Duodenal mucosa (tissue), 2 donors: Measurements from ENCODE around the gene SAMM50.

Experiments used
- H3K27ac ChIP-seq: one replicate; pipeline ENCODE4 v1.7.0; 2013; ENCODE audit warnings: low read depth, low read length
- H3K27me3 ChIP-seq, 2 donors: one replicate each; pipeline ENCODE4 v1.7.0; 2013; ENCODE audit warnings: low read length in 2 of 2, control low read depth in 1 of 2; ENCODE audit not compliant: insufficient read depth in 2 of 2, control insufficient read depth in 1 of 2
- H3K36me3 ChIP-seq, 2 donors: one replicate each; pipeline ENCODE4 v1.7.0; 2013; ENCODE audit warnings: low read length in 2 of 2, control low read depth in 1 of 2; ENCODE audit not compliant: insufficient read depth in 2 of 2, control insufficient read depth in 1 of 2
- H3K4me1 ChIP-seq, 2 donors: one replicate each; pipeline ENCODE4 v1.7.0; 2013; ENCODE audit warnings: low read length in 2 of 2, control low read depth in 1 of 2; ENCODE audit not compliant: insufficient read depth in 2 of 2, control insufficient read depth in 1 of 2
- H3K4me3 ChIP-seq, 2 donors: one replicate each; pipeline ENCODE4 v1.7.0; 2013; ENCODE audit warnings: low read length in 2 of 2, low read depth in 1 of 2
- H3K9ac ChIP-seq, 2 donors: one replicate each; pipeline ENCODE4 v1.7.0; 2013; ENCODE audit warnings: low read length in 2 of 2, low read depth in 1 of 2
- H3K9me3 ChIP-seq, 2 donors: one replicate each; pipeline ENCODE4 v1.7.0; 2013; ENCODE audit warnings: low read length in 2 of 2, control low read depth in 1 of 2; ENCODE audit not compliant: control insufficient read depth in 1 of 2

The SAMM50 gene

DNA sequence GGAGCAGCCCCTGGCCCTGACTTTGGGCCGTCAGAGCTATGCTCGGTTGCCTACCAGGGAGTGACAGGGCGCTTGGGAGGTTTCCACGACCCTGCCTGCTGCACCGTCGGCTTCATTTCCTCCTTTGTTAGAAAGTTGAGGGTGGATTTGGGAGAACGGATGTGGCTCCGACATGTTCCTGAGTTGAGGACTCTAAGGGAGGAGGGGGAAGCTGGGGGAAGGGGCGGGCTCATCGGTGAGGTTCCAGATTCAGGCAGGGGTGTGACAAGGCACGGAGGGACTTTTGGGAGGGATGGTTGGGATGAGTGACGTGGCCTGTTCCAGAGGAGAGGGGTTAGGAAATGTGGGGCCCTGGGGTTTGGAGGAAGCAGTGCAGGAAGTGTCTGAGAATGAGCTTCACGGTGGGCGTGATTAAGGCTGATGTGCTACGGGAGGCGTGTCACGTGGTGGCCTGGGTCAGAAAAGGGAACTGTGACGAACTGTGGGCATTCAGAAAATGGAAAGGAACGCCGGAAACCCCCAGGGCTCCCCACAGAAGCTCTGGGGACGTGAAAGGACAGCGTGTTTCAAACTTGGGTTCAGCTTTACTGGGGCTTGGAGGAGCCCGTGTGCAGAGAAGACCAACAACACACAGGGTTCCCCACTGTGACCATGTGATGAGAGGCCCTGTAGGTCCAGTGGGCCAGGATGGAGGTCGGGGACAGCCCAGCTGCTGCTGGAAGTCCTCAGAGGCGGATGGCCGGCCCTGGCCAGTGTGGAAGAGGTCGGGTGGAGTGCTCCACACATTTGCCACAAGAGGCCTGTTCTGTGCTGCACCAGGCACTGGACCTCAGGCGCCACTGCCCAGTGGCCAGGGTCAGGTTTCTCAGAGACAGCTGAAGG lies 71.6 kb downstream of the SAMM50 start:
- peak overlapping the region; percentile 35 to 58 for H3K9ac ChIP-seq
- H3K4me3 ChIP-seq = peak overlapping the region; percentile 40 to 55
- peak overlapping the region; percentile 85 for H3K27ac ChIP-seq
- H3K9me3 ChIP-seq = no peaks in the 10 kb centered on the region
- H3K27me3 ChIP-seq = peaks cover 0 to 3% of the 10 kb centered on the region in 2 donors
- peaks cover 8 to 22% of the 10 kb centered on the region in 2 donors for H3K4me1 ChIP-seq
- H3K36me3 ChIP-seq = no peaks in the 10 kb centered on the region

DNA sequence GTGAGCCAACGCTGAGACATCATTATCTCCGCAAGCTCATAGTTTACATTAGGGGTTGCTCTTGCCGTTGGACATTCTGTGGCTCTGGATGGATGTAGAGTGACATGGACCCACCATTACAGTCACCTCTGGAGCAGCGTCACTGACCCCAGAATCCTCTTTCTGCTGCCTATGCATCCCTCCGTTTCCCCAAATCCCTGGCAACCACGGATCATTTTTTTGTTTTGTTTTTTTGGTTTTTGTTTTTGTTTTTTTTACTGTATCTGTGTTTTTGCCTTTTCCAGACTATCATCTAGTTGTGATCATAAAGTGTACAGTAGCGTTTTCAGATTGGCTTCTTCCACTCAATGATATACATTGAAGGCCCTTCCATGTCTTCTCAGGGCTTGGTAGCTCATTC lies 72.8 kb downstream of the SAMM50 start:
- Histone ChIP-seq H3K4me3 (no peak overlapping the region), H3K9ac (no peak overlapping the region), H3K4me1 (peaks cover 8 to 22% of the 10 kb centered on the region in 2 donors), H3K27ac (no peak overlapping the region), H3K9me3 (no peaks in the 10 kb centered on the region), H3K27me3 (peaks cover 0 to 3% of the 10 kb centered on the region in 2 donors), H3K36me3 (no peaks in the 10 kb centered on the region)

DNA sequence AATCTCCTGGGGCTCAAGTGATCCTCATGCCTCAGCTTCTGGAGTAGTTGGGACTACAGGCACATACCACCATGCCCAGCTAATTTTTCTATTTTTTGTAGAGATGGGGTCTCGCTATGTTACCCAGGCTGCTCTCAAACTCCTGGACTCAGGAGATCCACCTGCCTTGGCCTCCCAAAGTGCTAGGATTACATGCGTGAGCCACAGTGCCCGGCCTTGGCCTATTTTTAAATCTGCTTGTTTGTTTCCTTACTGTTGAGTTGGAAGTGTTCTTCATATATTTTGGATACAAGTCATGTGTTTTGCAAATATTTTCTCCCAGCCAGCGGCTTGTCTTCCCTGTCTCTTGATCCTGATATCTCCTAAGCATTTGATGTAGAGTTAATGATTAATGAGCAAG lies 73.8 kb downstream of the SAMM50 start:
- Histone ChIP-seq H3K27me3 (no peaks in the 10 kb centered on the region), H3K4me1 (peaks cover 5 to 16% of the 10 kb centered on the region in 2 donors), H3K36me3 (no peaks in the 10 kb centered on the region), H3K27ac (no peak overlapping the region), H3K4me3 (no peak overlapping the region), H3K9me3 (no peaks in the 10 kb centered on the region), H3K9ac (no peak overlapping the region)

DNA sequence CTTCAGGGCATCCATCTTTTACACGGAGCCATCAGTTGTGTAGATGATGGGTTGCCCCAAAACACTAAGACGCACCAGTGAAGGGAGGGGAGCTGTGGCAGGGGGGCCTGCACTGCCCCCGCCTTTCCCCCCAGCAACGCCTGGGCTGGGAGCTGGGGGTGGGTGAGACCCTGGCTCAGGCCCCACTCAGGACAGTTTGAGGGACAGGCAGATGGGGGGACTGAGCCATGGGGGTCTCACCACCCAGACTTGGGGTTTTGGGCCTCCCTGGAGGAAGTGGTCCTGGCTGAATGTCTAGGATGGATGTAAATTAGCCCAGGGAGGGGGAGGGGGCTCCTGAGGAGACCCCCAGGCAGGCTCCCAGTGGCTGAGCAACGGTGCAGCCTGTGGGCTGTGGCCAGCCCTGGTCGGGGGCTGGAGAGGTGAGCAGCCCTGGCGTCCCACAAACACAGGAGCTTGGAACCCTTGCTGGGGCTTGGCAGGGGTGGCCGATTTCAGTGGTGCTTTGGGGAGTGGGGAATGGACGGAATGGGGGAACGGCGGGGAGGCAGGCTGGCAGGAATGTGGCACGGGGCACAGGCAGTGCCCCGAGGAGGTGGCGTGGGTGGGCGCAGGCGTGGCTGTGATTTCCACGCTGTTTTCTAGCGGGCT lies 74.9 kb downstream of the SAMM50 start:
- Histone ChIP-seq H3K36me3 (no peaks in the 10 kb centered on the region), H3K9ac (no peak overlapping the region), H3K27ac (no peak overlapping the region), H3K9me3 (no peaks in the 10 kb centered on the region), H3K4me1 (peaks cover 5 to 14% of the 10 kb centered on the region in 2 donors), H3K27me3 (no peaks in the 10 kb centered on the region), H3K4me3 (no peak overlapping the region)

DNA sequence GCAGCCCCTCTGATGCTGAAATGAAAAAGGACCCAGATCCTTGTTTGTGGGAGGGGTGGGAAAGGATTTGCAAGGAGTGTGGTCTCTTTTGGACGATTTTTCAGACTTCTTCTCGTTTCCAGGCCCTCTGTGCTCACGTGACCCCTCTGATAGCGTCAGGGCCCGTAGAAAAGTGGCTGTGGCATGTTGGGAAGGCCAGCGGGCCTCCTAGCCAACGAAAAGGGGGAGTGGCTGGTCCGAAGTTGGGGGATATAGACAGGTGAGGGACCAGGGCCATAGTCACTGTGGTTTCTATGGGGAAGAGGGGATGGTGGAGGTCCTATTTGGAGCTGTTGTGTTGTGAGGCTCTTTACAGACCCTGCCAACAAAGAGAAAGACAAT lies 75.5 kb downstream of the SAMM50 start:
- Histone ChIP-seq H3K9ac (no peak overlapping the region), H3K4me1 (peaks cover 5 to 11% of the 10 kb centered on the region in 2 donors), H3K27ac (no peak overlapping the region)

DNA sequence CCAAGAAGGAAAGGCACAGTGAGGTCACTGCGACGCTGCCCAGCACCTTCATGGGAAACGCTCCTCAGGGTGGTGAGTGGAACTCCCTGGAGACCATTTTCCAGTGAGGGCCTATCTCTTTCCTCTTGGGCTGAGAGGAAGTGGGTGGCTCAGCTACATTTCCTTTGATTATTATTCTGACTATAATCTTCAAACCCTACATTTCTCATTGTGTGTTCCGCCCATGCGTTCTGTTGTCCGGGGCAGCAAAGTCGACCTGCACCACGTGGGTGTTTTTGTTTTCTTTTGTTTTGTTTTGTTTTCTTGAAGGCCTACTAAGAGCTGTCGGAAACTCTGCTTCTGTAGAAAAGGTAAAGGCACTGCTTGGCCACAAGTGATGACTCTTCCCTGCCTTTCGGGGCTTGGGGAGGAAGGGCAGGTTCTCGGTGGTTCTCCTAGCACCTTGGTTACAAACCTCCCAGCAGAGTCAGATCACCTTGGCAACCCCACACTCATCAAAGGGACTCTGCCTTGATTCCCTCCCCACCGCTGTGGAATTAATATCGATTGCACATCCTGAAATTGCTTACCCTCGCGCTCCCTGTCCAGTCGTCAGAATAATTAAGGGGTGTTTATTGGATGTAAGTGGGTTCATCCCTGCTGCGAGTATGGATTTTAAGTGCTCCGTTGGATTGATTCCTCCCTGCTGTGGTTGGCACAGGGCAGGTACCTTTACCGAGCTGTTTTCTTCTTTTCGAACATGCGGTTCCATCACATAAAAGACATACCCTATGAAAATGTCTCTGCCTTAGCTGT lies 76.1 kb downstream of the SAMM50 start:
- Histone ChIP-seq H3K9ac (no peak overlapping the region), H3K4me3 (no peak overlapping the region), H3K36me3 (no peaks in the 10 kb centered on the region), H3K9me3 (no peaks in the 10 kb centered on the region), H3K4me1 (peaks cover 5 to 9% of the 10 kb centered on the region in 2 donors), H3K27ac (no peak overlapping the region), H3K27me3 (no peaks in the 10 kb centered on the region)

More for the DNA sequence above, 75.5 kb downstream of the SAMM50 start:
- Histone ChIP-seq H3K27me3 (no peaks in the 10 kb centered on the region), H3K4me3 (no peak overlapping the region), H3K9me3 (no peaks in the 10 kb centered on the region), H3K36me3 (no peaks in the 10 kb centered on the region)

DNA sequence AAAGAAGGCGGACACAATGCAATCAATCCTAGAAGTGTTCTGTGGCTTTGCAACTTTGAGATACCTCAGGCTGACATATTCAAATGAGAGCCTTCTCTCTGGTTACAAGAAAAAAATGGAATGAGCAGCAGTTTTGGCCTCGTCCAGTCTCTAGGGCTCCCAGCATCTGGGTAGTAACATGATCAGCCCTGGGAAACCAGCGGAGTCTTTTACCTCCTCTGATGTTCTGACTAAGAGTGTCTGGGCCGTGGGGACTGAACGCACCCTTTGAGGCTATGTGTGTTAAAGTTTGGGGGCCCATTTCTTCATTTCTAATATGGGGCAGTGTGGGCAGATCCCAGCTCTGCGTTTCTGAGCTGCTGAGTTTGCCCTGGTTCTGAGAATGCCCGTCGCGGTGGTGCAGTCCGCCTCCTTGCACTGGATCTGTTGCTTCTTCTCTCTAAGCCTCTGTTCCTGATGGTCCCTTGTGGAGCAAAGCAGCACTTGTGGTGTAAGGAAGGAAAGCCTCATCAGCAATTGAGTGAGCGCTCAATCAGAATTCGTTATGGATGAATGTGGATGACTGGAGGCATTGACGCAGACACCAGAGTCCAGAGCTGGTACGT lies 77.0 kb downstream of the SAMM50 start:
- H3K4me1 ChIP-seq = peaks cover 2 to 4% of the 10 kb centered on the region in 2 donors
- H3K9me3 ChIP-seq = no peaks in the 10 kb centered on the region
- H3K27me3 ChIP-seq = no peaks in the 10 kb centered on the region
- no peak overlapping the region for H3K27ac ChIP-seq
- no peaks in the 10 kb centered on the region for H3K36me3 ChIP-seq
- H3K4me3 ChIP-seq = no peak overlapping the region
- H3K9ac ChIP-seq = no peak overlapping the region

DNA sequence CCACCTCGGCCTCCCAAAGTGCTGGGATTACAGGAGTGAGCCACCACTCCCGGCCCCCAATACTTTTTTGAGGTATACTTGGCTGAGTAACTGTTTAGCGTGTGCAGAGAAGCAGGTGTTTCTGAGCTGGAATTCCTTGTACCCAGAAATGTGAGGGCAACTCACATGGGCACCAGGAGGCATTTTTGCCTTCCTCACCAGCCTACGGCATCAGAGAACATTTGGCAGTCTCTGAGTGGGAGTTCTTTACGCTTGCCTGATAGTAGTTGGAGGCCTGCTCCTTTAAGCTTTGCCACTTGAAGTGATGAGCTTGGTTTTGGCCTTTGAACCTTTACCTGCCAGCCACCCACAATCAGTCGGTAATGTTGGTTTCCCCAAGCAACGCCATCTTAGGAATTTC lies 78.0 kb downstream of the SAMM50 start:
- no peak overlapping the region for H3K27ac ChIP-seq
- H3K9me3 ChIP-seq = no peaks in the 10 kb centered on the region
- no peaks in the 10 kb centered on the region for H3K27me3 ChIP-seq
- no peak overlapping the region for H3K4me3 ChIP-seq
- H3K4me1 ChIP-seq = peaks cover 0 to 4% of the 10 kb centered on the region in 2 donors
- H3K9ac ChIP-seq = no peak overlapping the region
- H3K36me3 ChIP-seq = no peaks in the 10 kb centered on the region

DNA sequence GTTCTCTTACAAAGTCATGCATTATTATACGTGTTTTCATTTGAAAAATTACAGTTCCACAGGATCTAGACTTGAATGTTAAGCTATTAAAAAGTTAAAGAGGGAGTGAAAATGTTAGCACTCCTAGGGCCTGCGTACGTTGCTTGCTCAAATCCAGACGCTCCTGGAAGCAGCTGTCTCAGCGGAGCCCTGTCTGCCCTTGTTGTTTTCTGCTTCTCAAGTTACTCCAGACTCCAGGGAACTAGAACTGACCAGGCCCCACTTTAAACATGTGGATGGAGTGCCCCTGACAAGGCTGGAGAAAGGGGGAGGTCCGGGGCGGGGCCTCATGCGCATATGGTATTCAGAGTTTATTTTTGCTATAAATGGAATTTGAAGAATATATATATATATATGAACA lies 78.5 kb downstream of the SAMM50 start:
- Histone ChIP-seq H3K27me3 (no peaks in the 10 kb centered on the region), H3K9ac (no peak overlapping the region), H3K4me1 (peaks cover 0 to 4% of the 10 kb centered on the region in 2 donors), H3K27ac (no peak overlapping the region), H3K4me3 (no peak overlapping the region), H3K9me3 (no peaks in the 10 kb centered on the region), H3K36me3 (no peaks in the 10 kb centered on the region)
